AG04450 (cell line): ENCODE measurements around the gene UBE3A. TPM values are rescaled to one million over a fixed set of nuclear protein-coding genes. Genes with fewer than 3 reads are reported as not detected.

Experiments
- CTCF ChIA-PET: fragments of 300-600, 350-600 bp; formaldehyde crosslinking; extraction: SDS; loops from one replicate; lab custom pipeline; 2022; ENCODE audit warnings: antibody characterized with exemption, inconsistent platforms; lab: Charles Lee
- POLR2A ChIA-PET: fragments of 350-600 bp; formaldehyde crosslinking; extraction: SDS; loops from one replicate; lab custom pipeline; 2021; ENCODE audit warnings: antibody characterized with exemption, inconsistent platforms; lab: Yijun Ruan, JAX
- DNase-seq: peaks from one replicate; pipeline ENCODE4 v3.0.0-alpha.2; 2011; ENCODE audit warnings: low read depth, low spot score
- H3K27ac ChIP-seq: one replicate; pipeline ENCODE4 v1.5.1; 2012; ENCODE audit warnings: low read depth, low read length, control low read depth
- H3K27me3 ChIP-seq: one replicate; pipeline ENCODE4 v1.6.0; 2012; ENCODE audit warnings: low read length; ENCODE audit not compliant: control insufficient read depth, insufficient read depth
- H3K4me3 ChIP-seq: 2 replicates; pipeline ENCODE4 v1.5.1; 2011; ENCODE audit warnings: mild to moderate bottlenecking, low read depth, low read length, control low read depth
- H3K9me3 ChIP-seq: 2 replicates; pipeline ENCODE4 v1.5.1; 2012; ENCODE audit warnings: low read length; ENCODE audit not compliant: control insufficient read depth, insufficient read depth
- polyA plus RNA-seq: library from polyadenylated mRNA; depleted of rRNA; stranded (reverse); fragments of >200 nt; gene quantifications from 2 replicates; pipeline ENCODE4 v1.2.3, GENCODE V29; 2011
- TF ChIP-seq, protein P1 (sequence below): IDR thresholded peaks from 2 replicates; pipeline ENCODE4 v1.5.1; 2011; ENCODE audit warnings: low read depth, low read length, control low read depth, inconsistent platforms

UBE3A gene
- polyA plus RNA-seq, 1 experiment, result 51.6 TPM

DNA sequence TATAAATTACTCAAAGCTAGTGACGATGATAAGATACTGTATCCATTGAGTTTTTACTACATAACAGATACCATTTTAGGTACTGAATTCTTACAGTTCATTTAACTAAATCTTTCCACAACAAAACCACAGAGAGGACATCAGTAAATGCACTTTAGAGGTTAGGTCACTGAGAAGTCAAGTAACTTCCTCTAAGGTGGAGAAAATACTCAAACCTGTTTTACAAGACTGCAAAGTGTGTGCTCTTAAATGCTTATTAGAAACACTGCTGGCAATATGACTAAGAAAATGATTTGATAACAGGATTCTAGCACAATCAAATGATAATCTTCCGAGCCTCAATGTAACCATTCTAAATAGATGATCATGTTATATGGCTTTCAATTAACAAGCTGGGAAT lies 99.4 kb downstream of the UBE3A start:
- TF ChIP-seq, protein P1, sequence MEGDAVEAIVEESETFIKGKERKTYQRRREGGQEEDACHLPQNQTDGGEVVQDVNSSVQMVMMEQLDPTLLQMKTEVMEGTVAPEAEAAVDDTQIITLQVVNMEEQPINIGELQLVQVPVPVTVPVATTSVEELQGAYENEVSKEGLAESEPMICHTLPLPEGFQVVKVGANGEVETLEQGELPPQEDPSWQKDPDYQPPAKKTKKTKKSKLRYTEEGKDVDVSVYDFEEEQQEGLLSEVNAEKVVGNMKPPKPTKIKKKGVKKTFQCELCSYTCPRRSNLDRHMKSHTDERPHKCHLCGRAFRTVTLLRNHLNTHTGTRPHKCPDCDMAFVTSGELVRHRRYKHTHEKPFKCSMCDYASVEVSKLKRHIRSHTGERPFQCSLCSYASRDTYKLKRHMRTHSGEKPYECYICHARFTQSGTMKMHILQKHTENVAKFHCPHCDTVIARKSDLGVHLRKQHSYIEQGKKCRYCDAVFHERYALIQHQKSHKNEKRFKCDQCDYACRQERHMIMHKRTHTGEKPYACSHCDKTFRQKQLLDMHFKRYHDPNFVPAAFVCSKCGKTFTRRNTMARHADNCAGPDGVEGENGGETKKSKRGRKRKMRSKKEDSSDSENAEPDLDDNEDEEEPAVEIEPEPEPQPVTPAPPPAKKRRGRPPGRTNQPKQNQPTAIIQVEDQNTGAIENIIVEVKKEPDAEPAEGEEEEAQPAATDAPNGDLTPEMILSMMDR, result no peak
- H3K9me3 ChIP-seq, result no peaks in the 10 kb centered on the region
- no peak overlapping the region for H3K4me3 ChIP-seq
- H3K27ac ChIP-seq, result no peak overlapping the region
- ChIA-PET CTCF (no interaction called here), POLR2A (no interaction called here)
- no peaks in the 10 kb centered on the region for H3K27me3 ChIP-seq
- no peak for DNase-seq

DNA sequence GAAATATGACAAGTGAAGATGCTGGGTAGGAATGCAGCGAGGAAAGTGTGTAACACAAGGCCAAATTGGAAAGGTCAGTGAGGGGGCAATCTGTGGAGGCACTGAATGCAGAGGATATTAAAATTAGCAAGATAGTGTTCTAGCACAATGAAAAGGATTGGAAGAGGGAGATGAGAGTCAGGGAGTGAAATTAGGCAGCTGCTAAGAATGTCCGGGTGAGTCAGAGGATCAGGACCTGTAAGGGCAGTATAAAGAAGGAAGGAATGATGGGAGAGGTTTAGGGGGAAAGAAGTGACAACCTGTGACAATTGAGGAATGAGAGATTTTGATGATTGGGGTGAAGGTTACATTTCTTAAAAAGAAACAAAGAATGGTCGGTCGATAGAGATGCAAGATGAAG lies 103.5 kb downstream of the UBE3A start:
- ChIA-PET CTCF (no interaction called here), POLR2A (no interaction called here)
- no peak overlapping the region for H3K27ac ChIP-seq
- no peaks in the 10 kb centered on the region for H3K27me3 ChIP-seq
- DNase-seq, result no peak
- no peaks in the 10 kb centered on the region for H3K9me3 ChIP-seq
- TF ChIP-seq, protein P1, result no peak
- no peak overlapping the region for H3K4me3 ChIP-seq

DNA sequence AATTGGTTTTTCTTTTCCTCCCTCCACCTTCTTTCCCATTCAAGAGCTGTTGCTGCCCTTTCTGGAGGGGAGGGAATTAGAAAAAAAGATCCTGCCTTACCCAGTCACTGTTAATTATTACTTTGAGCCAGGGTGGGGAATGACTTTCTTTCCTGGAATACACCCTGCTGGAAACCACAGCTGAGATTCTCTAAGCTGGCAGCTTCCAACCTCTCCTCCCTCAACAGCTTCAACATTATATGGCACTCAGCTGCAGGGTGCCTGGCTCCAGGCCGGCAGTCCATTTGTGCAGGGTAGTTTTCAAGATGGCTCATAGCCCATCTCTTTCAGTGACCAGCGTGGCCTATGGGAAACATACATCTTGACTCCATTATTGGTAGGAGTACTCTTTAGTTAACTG lies 105.8 kb downstream of the UBE3A start:
- Histone ChIP-seq H3K27ac (no peak overlapping the region), H3K4me3 (no peak overlapping the region), H3K9me3 (no peaks in the 10 kb centered on the region), H3K27me3 (no peaks in the 10 kb centered on the region)
- ChIA-PET CTCF (no interaction called here), POLR2A (no interaction called here)
- TF ChIP-seq, protein P1, result no peak
- DNase-seq, result no peak

DNA sequence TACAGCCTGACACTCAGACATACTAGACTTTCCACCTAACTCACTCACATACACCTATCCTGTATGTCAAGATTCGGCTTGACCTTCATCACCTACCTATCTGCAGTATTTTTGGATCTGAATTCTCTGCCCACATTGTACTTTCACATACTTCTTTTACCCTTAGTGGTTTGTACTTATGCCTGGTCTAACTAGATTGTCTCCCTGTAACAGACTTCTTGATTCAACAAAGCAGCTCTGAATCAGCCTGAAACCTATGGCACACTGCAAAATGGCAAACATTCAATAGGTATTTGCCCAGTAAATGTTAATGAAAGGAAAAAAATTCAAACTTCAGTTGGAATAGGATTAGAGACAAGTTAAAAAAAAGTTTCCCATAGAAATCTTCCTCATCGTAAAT lies 106.5 kb downstream of the UBE3A start:
- TF ChIP-seq, protein P1, result no peak
- POLR2A ChIA-PET, result no interaction called here
- Histone ChIP-seq H3K27ac (no peak overlapping the region), H3K9me3 (no peaks in the 10 kb centered on the region), H3K27me3 (no peaks in the 10 kb centered on the region), H3K4me3 (no peak overlapping the region)
- DNase-seq, result no peak
- CTCF ChIA-PET, result no interaction called here

DNA sequence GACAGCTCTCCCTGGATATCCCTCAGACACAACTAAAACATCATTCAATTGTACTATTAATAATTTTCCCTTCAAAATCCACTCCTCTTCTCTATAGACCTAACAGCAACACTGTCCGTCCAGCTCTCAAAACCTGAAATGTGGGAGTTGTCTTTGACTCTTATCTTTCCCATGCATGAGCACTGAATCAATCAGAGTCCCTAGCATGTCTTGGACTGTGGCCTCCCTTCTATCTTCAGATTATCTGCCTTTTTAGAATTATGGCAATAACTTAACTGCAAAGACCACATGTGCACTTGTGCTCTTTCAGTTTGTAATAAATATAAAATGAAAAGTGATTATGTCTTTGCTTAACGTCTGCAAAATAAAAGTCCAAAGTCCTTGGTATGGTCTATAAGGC lies 107.0 kb downstream of the UBE3A start:
- ChIA-PET POLR2A (no interaction called here), CTCF (no interaction called here)
- TF ChIP-seq, protein P1, result no peak
- Histone ChIP-seq H3K27ac (no peak overlapping the region), H3K27me3 (no peaks in the 10 kb centered on the region), H3K9me3 (no peaks in the 10 kb centered on the region), H3K4me3 (no peak overlapping the region)
- no peak for DNase-seq
